PFSK-1 (cell line): ENCODE results near the gene PRB3.

ENCODE experiments used
- FOXP2 ChIP-seq: optimal IDR thresholded peaks from 2 replicates; pipeline ENCODE3; 2011; ENCODE audit warnings: borderline replicate concordance, control low read depth, inconsistent platforms; ENCODE audit not compliant: insufficient read depth; ENCODE audit errors: extremely low read length, extremely low read depth
- POLR2AphosphoS5 ChIP-seq: IDR thresholded peaks from 2 replicates; pipeline ENCODE4 v1.6.1; 2012; ENCODE audit warnings: low read depth, mild to moderate bottlenecking, control low read depth, low read length, moderate library complexity
- SIN3A ChIP-seq: IDR thresholded peaks from 2 replicates; pipeline ENCODE4 v1.6.1; 2012; ENCODE audit warnings: mild to moderate bottlenecking, low read length, moderate library complexity, borderline replicate concordance; ENCODE audit not compliant: insufficient read depth
- TAF1 ChIP-seq: IDR thresholded peaks from 2 replicates; pipeline ENCODE4 v1.6.1; 2012; ENCODE audit warnings: low read length, control low read depth, borderline replicate concordance; ENCODE audit not compliant: insufficient read depth
- TF ChIP-seq, protein P1 (sequence below), 2 experiments: IDR thresholded peaks; 2 replicates each; pipeline versions ENCODE4 v1.6.1 to v1.8.0; 2011 to 2012; ENCODE audit warnings: low read depth in 2 of 2, low read length in 2 of 2, control low read depth in 1 of 2, inconsistent platforms in 1 of 2, mild to moderate bottlenecking in 1 of 2, moderate library complexity in 1 of 2; ENCODE audit not compliant: insufficient read depth in 1 of 2

The PRB3 gene

GRCh38 chr12:11246489-11246888 lies 23.0 kb downstream of the PRB3 start:
- TF ChIP-seq FOXP2 (no peak), SIN3A (no peak), TAF1 (no peak), POLR2AphosphoS5 (no peak)
- TF ChIP-seq, protein P1, sequence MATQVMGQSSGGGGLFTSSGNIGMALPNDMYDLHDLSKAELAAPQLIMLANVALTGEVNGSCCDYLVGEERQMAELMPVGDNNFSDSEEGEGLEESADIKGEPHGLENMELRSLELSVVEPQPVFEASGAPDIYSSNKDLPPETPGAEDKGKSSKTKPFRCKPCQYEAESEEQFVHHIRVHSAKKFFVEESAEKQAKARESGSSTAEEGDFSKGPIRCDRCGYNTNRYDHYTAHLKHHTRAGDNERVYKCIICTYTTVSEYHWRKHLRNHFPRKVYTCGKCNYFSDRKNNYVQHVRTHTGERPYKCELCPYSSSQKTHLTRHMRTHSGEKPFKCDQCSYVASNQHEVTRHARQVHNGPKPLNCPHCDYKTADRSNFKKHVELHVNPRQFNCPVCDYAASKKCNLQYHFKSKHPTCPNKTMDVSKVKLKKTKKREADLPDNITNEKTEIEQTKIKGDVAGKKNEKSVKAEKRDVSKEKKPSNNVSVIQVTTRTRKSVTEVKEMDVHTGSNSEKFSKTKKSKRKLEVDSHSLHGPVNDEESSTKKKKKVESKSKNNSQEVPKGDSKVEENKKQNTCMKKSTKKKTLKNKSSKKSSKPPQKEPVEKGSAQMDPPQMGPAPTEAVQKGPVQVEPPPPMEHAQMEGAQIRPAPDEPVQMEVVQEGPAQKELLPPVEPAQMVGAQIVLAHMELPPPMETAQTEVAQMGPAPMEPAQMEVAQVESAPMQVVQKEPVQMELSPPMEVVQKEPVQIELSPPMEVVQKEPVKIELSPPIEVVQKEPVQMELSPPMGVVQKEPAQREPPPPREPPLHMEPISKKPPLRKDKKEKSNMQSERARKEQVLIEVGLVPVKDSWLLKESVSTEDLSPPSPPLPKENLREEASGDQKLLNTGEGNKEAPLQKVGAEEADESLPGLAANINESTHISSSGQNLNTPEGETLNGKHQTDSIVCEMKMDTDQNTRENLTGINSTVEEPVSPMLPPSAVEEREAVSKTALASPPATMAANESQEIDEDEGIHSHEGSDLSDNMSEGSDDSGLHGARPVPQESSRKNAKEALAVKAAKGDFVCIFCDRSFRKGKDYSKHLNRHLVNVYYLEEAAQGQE (IDR thresholded peaks at IDR 0.05; ENCODE audit: insufficient read depth in 1 of 2, low read depth in 2 of 2, low read length in 2 of 2), result no peak

GRCh38 chr12:11242656-11243055 lies 26.9 kb downstream of the PRB3 start:
- TF ChIP-seq, protein P1 (IDR thresholded peaks at IDR 0.05; ENCODE audit: insufficient read depth in 1 of 2, low read depth in 2 of 2, low read length in 2 of 2), result no peak
- TF ChIP-seq TAF1 (no peak), POLR2AphosphoS5 (no peak), FOXP2 (no peak), SIN3A (no peak)

- TF ChIP-seq FOXP2 (no peak), POLR2AphosphoS5 (no peak), TAF1 (no peak), SIN3A (no peak)
- TF ChIP-seq, protein P1 (IDR thresholded peaks at IDR 0.05; ENCODE audit: insufficient read depth in 1 of 2, low read depth in 2 of 2, low read length in 2 of 2), result no peak
These were observed 29.1 kb downstream of the PRB3 start for GRCh38 chr12:11240348-11240930.

DNA sequence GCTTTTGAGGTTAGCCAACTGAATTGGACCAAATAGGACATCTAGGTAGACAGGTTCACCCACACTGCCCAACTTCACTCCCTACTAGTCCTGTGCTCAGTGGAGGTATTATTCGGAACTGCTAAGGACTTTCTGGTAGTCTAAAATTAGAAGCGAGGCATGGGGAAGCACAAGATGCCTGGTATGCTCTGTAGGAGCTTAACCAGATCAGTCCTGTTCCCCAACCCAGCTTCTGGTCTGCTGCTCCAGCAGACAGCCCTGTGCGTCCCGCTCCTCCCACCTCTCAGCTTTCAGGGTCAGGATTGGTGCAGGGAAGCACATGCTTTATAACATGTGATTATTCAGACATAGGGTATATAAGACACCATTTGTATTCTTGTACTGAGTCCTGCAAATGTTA lies 31.2 kb downstream of the PRB3 start:
- TF ChIP-seq, protein P1 (IDR thresholded peaks at IDR 0.05; ENCODE audit: insufficient read depth in 1 of 2, low read depth in 2 of 2, low read length in 2 of 2), result no peak
- TF ChIP-seq FOXP2, result no peak
- TF ChIP-seq TAF1, result no peak
- no peak for TF ChIP-seq SIN3A

GRCh38 chr12:11233532-11233931 lies 36.0 kb downstream of the PRB3 start:
- no peak for TF ChIP-seq POLR2AphosphoS5
- TF ChIP-seq, protein P1 (IDR thresholded peaks at IDR 0.05; ENCODE audit: insufficient read depth in 1 of 2, low read depth in 2 of 2, low read length in 2 of 2), result no peak
- TF ChIP-seq SIN3A, result no peak
- TF ChIP-seq TAF1, result no peak
